Measurements from ENCODE around the gene ADRB1.

- TF ChIP-seq CTCF (IDR thresholded peaks at IDR 0.05 in 4 of 5, conservative IDR thresholded peaks at IDR 0.05 in 1 of 5) (no peak), POLR2A (IDR thresholded peaks at IDR 0.05) (no peak)
Observed at GRCh38 chr10:114044247-114045135, 825 bp downstream of the ADRB1 start.

Data from gastrocnemius medialis (tissue), 4 donors.